ENCODE data around the gene GZMM.

- TF ChIP-seq ZNF473 (tag by site-specific recombination; IDR thresholded peaks at IDR 0.05) (no peak), MYNN (tag by site-specific recombination; IDR thresholded peaks at IDR 0.05; ENCODE audit: borderline replicate concordance) (no peak), ZNF174 (tag by site-specific recombination; IDR thresholded peaks at IDR 0.05) (no peak), ATF2 (tag by site-specific recombination; IDR thresholded peaks at IDR 0.05; ENCODE audit: low read depth) (no peak)
These were observed 19.7 kb upstream of the GZMM start for GRCh38 chr19:524062-524674.
